GM18498 (cell line): ENCODE data around the gene DOCK2.

Experiments
- ATAC-seq: cut with Tn5 transposase; IDR thresholded peaks from one replicate; pipeline ENCODE4 v1.9.1; 2021; ENCODE audit warnings: mild to moderate bottlenecking, moderate library complexity; ENCODE audit not compliant: unreplicated experiment

DOCK2 gene

DNA sequence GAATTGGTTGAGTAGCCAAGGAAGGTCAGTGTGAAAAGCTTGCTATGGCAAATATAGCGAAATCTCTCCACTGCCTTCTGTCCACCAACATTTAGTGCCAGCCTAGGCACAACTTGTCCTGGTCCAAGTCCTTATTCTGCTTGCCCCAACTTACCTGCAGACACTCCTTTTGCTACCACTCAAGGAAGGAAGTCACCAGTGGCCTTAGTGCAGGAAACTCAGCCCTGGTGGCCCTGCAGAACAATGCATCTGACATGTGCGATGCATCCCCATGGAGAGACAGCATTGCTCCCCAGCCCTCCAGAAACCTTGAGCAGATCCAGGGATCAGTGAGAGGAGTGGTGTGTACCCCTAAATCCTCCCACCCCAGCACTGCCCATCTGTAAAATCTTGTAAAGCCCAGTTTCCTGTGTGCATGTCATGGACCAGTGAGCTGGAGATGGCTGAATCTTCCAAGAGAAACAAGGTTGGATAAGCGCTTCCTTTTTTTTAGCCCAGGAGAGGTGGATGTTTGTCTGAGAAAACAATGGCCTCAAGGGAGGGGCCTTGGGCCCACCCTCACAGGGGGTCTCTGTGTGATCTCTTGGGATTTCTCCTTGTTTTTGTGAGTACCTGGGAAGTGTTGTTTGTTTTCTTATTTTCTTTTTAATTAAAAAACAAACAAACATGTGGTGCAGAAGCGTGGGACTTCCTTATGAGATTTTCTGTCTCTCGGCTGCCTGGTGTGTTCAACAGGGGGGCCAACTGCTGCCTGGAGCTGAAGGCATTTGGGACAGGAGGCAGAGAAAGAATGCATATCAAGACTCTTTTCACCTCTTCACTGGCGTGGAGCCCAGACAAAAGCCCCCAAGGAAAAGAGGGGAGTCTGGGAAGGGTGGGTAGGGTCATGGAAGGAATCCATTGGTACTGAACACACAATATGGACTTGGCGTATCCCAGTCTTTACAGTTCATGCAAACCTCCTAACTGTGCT lies 472.3 kb downstream of the DOCK2 start:
- no peak for ATAC-seq

DNA sequence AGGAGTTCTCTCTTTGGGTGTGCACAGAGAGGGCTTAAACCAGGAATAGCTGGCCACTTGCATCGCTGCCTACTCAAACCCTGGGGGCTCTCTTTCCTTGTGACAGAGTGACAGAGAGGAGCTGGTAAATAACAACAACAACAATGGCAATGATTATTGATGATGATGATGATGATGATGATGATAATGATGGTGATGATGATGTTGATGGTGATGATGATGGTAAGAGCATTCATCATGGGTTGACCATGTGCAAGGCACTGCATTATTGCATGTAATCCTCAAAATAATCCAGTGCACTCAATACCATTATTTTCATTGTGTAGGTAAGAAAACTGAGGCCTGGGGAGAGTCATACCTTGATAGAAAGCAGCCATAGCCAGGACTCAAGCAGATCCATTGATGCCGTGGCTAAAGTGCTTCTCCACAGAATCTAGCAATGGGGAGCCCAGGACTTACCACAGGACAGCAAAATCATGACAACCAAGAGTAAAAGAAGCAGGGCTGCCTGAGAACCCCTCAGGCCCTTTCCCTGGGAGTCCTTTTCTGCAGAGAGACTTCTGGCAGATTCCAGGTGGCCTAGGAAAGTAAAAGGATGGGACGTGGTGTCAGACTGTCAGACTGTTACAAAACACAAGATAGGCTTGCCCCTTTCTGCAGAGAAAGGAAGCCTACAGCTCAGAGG lies 473.5 kb downstream of the DOCK2 start:
- ATAC-seq = no peak

DNA sequence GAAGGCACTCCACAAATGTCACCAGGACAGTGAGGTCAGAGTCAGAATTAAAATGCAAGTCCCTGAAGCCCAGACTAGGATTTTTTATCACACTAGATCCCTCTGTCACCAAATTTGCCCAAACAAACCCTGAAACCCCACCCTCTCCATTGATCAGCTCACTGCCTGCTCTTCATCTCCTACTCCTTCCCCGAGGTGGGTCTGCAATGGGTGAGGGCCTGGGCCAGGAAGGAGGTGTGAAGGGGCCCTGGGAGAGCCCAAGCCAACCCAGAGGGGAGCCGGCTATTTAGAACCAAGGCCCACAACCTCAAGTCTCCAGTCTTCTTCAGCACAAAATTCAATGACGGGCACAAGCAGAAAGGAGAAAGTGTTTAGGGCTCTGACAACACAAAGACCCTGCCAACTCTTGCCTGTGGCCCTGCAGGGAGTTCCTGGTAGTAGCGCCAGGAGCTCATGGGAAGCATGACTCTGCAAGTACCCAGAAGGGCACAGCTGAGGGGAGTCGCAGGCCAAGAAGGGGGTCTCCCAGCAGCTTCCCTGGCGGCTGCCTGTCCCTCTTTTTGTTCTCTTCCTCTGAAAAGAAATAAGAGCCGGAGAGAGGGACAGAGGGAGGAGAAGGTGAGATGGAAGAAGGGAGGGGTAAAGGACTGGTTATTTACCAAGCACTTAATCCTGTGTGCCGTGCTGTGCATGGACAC lies 474.2 kb downstream of the DOCK2 start:
- ATAC-seq = no peak

DNA sequence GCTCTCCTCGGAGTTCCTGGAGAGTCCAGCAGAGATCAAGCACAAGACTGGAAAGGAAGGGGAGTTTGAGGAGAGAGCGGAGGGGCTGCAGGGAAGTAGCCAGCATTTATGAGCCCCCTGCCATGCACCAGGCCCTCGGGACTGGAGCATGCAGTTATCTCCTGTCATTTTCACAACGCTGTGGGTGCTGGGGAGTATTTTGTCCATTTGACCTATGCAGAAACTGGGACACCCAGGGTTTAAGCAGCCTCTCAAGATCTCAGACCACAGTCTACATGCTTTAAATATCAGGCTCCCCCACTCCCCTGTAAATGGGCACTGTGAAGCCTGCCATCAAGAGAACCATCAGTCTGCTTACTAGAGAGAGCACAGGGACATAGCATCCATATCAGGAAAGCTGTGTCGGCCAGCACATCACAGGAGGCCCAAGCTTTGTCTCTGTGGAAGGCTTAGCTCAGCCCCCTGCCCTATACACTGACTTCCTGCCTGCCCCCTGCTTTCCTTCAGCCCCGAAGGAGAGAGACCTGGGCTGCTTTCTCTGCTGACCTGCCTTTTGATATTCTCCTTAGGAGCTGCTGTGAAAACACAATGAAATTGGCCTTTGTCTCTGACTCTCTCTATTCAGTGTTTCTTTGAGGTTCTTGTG lies 475.9 kb downstream of the DOCK2 start:
- ATAC-seq = no peak

DNA sequence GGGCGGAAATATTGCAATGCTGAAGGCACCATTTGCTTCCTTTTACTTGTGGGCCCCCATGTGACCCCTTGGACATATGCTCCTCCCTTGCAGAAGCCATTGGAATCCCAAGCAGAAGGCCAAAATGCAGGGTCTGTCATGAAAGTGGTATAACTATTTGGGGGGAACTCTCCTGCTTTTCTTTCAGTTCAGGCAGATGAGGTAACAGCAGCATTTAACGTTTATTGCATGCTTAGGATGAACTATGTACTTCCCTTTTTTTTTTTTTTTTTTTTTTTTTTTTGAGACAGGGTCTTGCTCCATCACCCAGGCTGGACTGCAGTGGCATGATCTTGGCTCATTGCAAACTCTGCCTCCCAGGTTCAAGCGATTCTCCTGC lies 476.4 kb downstream of the DOCK2 start:
- ATAC-seq = no peak

DNA sequence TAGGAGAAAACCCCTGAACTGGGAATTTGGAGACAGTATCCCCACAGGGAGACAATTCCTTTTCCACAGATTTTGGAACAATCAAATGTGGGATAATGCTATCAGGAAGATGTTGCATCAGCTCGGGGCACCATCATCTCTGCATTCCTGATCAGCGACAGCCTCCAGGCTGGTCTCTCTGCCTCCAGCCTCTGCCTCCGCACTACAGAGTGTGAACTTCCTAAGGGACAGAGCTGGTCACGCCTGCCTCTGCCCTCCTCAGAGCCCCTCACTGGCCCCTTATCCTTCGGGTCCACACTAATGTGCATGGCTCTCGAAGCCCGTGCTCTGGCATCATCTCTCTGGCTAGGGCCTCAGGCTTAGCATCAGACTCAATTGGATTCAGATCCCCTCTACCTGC lies 477.2 kb downstream of the DOCK2 start:
- no peak for ATAC-seq

DNA sequence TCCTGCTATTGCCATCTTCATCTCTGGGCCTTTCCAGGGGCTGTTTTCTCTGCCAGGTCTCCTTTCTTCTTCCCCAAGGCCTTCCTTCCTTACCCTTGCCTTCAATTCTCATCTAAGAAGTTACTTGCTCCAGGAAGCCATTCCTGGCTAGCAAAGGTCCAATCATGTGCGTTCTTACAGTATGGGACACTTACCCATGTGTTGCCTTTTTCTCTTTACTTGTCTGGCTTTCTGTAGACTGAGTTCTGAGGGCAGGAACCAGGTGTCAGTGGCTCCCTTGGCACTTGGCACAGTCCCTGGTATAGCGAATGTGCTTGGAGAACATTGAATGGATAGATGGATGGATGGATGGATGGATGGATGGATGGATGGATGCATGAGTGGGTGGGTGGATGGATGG lies 478.9 kb downstream of the DOCK2 start:
- no peak for ATAC-seq

DNA sequence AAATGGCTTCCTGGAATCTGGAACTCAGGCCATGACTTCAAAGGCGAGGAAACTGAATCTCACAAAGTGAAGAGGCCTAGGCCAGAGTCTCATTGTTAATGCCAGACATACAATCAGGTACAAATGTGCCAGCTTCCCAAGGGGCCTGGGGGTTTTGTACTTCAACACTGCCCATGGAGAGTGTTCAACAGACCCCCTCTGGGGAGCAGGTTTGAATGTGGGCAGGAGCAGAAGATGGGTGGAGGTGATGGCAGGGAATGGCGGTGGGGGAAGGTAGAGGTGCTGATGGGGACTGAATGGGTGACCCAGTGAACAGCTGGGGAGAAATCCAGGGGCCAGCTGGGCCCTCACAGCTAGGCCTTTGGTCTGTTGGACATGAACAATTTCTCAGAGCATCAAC lies 480.7 kb downstream of the DOCK2 start:
- ATAC-seq = no peak

DNA sequence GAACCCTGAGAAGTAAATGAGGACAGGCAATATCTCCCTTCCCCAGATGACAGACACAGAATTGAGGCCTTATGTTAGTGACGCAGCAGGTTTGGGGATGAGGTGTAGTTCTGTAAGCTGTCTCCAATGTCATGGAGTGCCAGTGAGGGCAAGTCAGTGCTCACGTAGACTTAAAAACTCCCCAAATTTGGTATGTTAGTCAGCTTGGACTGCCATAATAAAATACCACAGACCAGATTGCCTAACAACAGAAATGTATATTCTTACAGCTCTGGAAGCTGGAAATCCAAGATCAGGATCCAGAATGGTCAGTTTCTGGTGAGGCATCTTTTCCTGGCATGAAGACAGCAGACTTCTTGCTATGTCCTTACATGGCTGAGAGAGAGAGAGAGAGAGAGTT lies 483.5 kb downstream of the DOCK2 start:
- ATAC-seq = no peak

DNA sequence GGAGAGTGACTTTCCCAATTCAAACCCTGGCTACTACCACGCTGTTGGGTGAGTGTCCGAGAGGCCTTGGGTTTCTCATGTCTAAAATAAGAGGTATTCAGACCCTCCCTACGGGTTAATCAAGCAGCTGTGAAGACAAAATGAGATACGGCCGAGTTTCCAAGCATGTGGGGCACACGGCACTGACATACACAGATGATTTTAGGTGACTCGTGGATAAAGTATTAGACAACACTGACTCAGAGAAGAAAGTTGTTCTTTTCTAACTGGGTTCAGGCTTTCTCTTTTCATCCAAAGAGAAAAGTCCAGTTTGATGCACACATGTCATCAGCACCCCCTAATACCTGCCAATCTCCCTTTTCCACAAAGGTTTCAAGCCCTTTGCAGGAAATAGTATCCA lies 484.2 kb downstream of the DOCK2 start:
- ATAC-seq = no peak

DNA sequence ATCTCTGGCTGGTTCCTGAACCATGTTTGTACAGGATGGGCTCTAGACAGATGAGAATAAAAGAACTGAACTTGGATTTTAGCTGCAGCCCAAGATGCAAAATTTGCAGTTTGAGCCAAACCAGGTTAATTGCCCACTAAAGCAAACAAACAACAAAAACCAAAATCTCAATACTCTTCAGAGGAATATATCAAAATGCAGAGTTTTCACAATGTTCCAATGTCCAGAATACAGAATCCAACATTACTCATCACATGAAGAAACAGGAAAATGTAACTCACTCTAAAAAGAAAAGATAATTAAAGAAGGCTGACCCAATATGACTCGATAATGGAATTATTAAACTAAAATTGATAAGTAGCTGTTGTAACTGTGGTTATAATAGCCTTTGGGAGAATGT lies 489.0 kb downstream of the DOCK2 start:
- ATAC-seq = no peak

DNA sequence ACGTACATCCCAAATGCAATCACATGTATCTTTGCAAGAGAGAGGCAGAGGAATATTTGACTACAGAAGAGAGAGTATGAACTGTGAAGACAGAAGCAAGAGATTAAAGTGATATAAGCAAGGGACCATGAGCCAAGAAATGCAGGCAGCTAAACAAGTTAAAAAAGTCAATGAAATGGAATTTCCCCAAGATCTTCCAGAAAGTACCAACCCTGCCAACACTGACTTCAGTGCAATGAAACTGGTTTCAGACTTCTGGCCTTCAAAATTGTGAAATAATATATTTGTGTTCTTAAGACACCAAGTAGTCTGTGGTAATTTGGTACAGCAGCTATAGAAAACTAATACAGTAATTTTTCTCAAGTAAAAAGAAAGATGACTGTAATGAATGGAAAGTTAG lies 489.6 kb downstream of the DOCK2 start:
- ATAC-seq = no peak

DNA sequence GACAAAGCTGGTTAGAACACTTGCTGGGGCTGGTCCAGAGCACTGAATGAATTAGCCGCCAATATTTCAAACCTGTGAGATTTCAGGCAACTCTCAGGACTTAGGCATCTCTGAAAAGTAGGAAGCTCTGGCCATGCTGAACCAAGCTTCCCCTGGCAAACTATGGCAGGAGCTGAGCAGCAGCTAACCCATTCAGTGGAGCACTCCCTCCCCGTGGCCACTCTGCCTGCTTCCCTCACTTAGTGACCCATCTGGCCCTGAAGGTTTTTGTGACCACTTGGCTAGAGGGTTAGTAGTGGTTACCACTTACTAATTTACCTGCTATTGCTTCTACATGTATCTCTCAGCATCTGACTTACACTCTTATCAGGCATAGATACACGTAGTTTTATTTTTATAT lies 494.2 kb downstream of the DOCK2 start:
- no peak for ATAC-seq

DNA sequence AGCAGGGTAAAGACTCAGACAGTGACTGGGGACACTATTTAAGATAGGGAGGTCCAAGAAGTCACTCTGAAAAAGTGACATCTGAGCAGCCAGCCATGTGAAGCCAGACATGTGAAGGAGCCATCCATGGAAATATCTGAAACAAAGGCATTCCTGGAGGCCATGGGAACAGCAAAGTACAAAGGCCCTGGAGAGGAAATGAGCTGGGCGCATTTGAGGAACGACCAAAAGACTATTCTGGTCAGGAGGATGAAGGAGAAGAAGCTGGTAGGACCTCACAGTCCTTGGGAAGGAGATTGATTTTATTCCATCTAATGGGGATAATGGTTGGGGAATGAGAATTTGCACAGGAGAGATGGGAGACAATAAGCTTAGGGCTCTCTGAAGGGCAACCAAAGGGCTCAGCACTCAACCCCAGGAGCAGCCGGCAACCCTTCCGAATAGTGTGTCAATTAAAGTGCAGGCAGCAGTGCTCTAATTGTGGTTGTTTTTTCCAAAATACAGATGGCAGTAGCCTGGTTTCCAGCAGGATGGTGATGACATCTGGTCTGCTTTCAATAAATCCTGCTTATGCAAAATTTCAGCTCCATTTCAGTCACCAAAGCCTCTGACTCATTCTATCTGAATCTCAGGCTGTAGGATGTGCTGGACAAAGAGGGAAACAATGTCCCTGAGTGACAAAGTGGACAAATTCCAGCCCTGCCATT lies 495.3 kb downstream of the DOCK2 start:
- no peak for ATAC-seq
